ENCODE results near the gene CFTR.

Gene CFTR

GRCh38 chr7:117616694-117617093 lies 136.9 kb downstream of the CFTR start:
- no peaks in the 10 kb centered on the region for H3K36me3 ChIP-seq (replicated peaks; ENCODE audit: low read depth, low read length)
- H2AFZ ChIP-seq (ENCODE audit: low read depth, low read length), result no peak overlapping the region
- H3K9ac ChIP-seq (ENCODE audit: low read length), result no peak overlapping the region
- H3K9me3 ChIP-seq (ENCODE audit: insufficient read depth, low read length), result no peaks in the 10 kb centered on the region
- H3K79me2 ChIP-seq (ENCODE audit: low read length), result no peaks in the 10 kb centered on the region
- no peaks in the 10 kb centered on the region for H4K20me1 ChIP-seq (ENCODE audit: insufficient read depth, low read length)
- no peak overlapping the region for H3K27ac ChIP-seq (ENCODE audit: low read length)
- peaks cover 11% of the 10 kb centered on the region for H3K4me1 ChIP-seq (ENCODE audit: low read length)
- TF ChIP-seq CTCF (IDR thresholded peaks at IDR 0.05; ENCODE audit: low read depth, low read length) (no peak), EZH2phosphoT487 (IDR thresholded peaks at IDR 0.05; ENCODE audit: low read depth) (no peak)
- no peaks in the 10 kb centered on the region for H3K27me3 ChIP-seq (ENCODE audit: low read depth, low read length)
- no peak overlapping the region for H3K4me2 ChIP-seq (ENCODE audit: low read length)
- H3K4me3 ChIP-seq (ENCODE audit: low read length), result no peak overlapping the region

- Histone ChIP-seq H3K4me3 (ENCODE audit: low read length) (no peak overlapping the region), H3K9me3 (ENCODE audit: insufficient read depth, low read length) (no peaks in the 10 kb centered on the region), H4K20me1 (ENCODE audit: insufficient read depth, low read length) (no peaks in the 10 kb centered on the region), H3K27ac (ENCODE audit: low read length) (no peak overlapping the region), H3K27me3 (ENCODE audit: low read depth, low read length) (no peaks in the 10 kb centered on the region), H2AFZ (ENCODE audit: low read depth, low read length) (no peak overlapping the region; the same call in 1 of the 2 replicates), H3K4me2 (ENCODE audit: low read length) (no peak overlapping the region), H3K79me2 (ENCODE audit: low read length) (no peaks in the 10 kb centered on the region), H3K36me3 (replicated peaks; ENCODE audit: low read depth, low read length) (no peaks in the 10 kb centered on the region), H3K9ac (ENCODE audit: low read length) (no peak overlapping the region), H3K4me1 (ENCODE audit: low read length) (peaks cover 8% of the 10 kb centered on the region)
- no peak for TF ChIP-seq CTCF (IDR thresholded peaks at IDR 0.05; ENCODE audit: low read depth, low read length)
- no peak for TF ChIP-seq EZH2phosphoT487 (IDR thresholded peaks at IDR 0.05; ENCODE audit: low read depth)
Observed at GRCh38 chr7:117619681-117620080, 139.9 kb downstream of the CFTR start.

DNA sequence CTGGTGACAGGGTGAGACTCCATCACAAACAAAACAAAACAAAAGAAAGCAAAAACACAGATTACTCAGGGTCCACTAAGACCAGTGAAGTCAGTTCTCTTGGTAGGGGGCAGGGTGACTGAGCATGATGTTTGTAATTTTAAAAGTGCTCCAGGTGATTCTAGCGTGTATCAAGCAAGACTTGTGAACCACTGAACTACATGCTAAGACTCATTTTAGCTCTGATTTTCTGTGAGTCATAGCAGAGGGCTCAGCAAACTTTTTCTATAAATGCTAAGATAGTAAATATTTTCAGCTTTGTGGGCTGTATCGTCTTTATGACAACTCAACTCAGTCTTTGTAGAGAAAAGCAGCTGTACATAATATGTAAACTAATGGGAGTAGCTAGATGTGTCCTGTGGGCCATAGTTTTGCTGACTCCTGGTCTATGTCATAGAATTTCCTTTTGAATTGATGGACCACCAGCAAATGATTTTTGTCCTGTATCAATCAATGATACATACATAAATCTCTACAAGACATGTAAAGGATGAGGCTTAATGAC lies 141.3 kb downstream of the CFTR start:
- Histone ChIP-seq H2AFZ (ENCODE audit: low read depth, low read length) (no peak overlapping the region), H3K4me2 (ENCODE audit: low read length) (no peak overlapping the region), H3K79me2 (ENCODE audit: low read length) (no peaks in the 10 kb centered on the region), H3K9ac (ENCODE audit: low read length) (no peak overlapping the region), H3K9me3 (ENCODE audit: insufficient read depth, low read length) (no peaks in the 10 kb centered on the region), H4K20me1 (ENCODE audit: insufficient read depth, low read length) (no peaks in the 10 kb centered on the region), H3K27me3 (ENCODE audit: low read depth, low read length) (no peaks in the 10 kb centered on the region), H3K4me1 (ENCODE audit: low read length) (peaks cover 8% of the 10 kb centered on the region), H3K36me3 (replicated peaks; ENCODE audit: low read depth, low read length) (no peaks in the 10 kb centered on the region), H3K27ac (ENCODE audit: low read length) (no peak overlapping the region), H3K4me3 (ENCODE audit: low read length) (no peak overlapping the region)
- TF ChIP-seq CTCF (IDR thresholded peaks at IDR 0.05; ENCODE audit: low read depth, low read length) (no peak), EZH2phosphoT487 (IDR thresholded peaks at IDR 0.05; ENCODE audit: low read depth) (no peak)

DNA sequence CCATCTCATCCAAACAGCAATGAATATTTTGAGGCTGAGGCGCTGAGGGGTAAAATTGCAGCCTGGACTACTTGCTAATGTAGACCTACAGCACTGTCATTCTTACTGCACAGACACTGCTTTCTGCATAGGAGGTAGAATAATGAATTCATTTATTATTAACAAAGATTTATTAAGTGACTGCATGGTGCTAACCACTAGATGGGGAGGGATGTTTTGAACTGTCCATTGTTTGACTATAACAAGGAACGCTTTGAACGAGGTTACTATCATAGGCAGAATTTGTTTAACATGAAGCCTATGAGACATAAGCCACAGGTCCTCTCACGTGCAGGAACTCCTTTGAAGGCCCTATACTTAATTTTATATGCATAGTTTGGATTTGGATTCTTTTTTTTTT lies 143.8 kb downstream of the CFTR start:
- no peak overlapping the region for H3K9ac ChIP-seq (ENCODE audit: low read length)
- H3K79me2 ChIP-seq (ENCODE audit: low read length), result no peaks in the 10 kb centered on the region
- no peaks in the 10 kb centered on the region for H4K20me1 ChIP-seq (ENCODE audit: insufficient read depth, low read length)
- H3K4me1 ChIP-seq (ENCODE audit: low read length), result peaks cover 8% of the 10 kb centered on the region
- no peak overlapping the region for H2AFZ ChIP-seq (ENCODE audit: low read depth, low read length)
- H3K4me2 ChIP-seq (ENCODE audit: low read length), result no peak overlapping the region
- no peak overlapping the region for H3K27ac ChIP-seq (ENCODE audit: low read length)
- H3K9me3 ChIP-seq (ENCODE audit: insufficient read depth, low read length), result no peaks in the 10 kb centered on the region
- H3K36me3 ChIP-seq (replicated peaks; ENCODE audit: low read depth, low read length), result no peaks in the 10 kb centered on the region
- no peaks in the 10 kb centered on the region for H3K27me3 ChIP-seq (ENCODE audit: low read depth, low read length)
- no peak for TF ChIP-seq EZH2phosphoT487 (IDR thresholded peaks at IDR 0.05; ENCODE audit: low read depth)
- no peak for TF ChIP-seq CTCF (IDR thresholded peaks at IDR 0.05; ENCODE audit: low read depth, low read length)
- H3K4me3 ChIP-seq (ENCODE audit: low read length), result no peak overlapping the region

All from OCI-LY3 (cell line).